NOMO-1 treated with DMSO at 0.1 percent for 48 hours (cell line): ENCODE data around the gene CYP4B1.
"Not testable (repeated sequence)": the region's sequence is repeated elsewhere in the genome, so short reads cannot be mapped to it uniquely, and the experiment has no call there.

Experiments used
- DNase-seq: peaks from one replicate; lab custom pipeline; 2025; ENCODE audit not compliant: unreplicated experiment; lab: John Stamatoyannopoulos, UW

CYP4B1 gene

GRCh38 chr1:46813858-46814396, 15.1 kb downstream of the CYP4B1 start:
- no peak for DNase-seq

GRCh38 chr1:46815133-46815532, 16.3 kb downstream of the CYP4B1 start:
- no peak for DNase-seq

- DNase-seq, result no peak
Observed at GRCh38 chr1:46816930-46817329, 18.1 kb downstream of the CYP4B1 start.

- DNase-seq, result no peak
Observed at GRCh38 chr1:46817814-46818213, 19.0 kb downstream of the CYP4B1 start.

- no peak for DNase-seq
Observed at GRCh38 chr1:46818591-46818990, 19.7 kb downstream of the CYP4B1 start.

- DNase-seq, result no peak
Observed at GRCh38 chr1:46819335-46819734, 20.5 kb downstream of the CYP4B1 start.

- no peak for DNase-seq
Observed at GRCh38 chr1:46820076-46820475, 21.2 kb downstream of the CYP4B1 start.

- no peak for DNase-seq
Observed at GRCh38 chr1:46820560-46821060, 21.8 kb downstream of the CYP4B1 start.

- DNase-seq, result no peak
Observed at GRCh38 chr1:46822248-46822826, 23.5 kb downstream of the CYP4B1 start.

GRCh38 chr1:46823151-46823550, 24.3 kb downstream of the CYP4B1 start:
- no peak for DNase-seq

GRCh38 chr1:46826892-46827291, 28.0 kb downstream of the CYP4B1 start:
- not testable (repeated sequence) for DNase-seq

GRCh38 chr1:46830665-46831322, 31.9 kb downstream of the CYP4B1 start:
- no peak for DNase-seq

GRCh38 chr1:46835469-46835868, 36.6 kb downstream of the CYP4B1 start:
- DNase-seq, result not testable (repeated sequence)

- DNase-seq, result not testable (repeated sequence)
Observed at GRCh38 chr1:46846386-46846785, 47.5 kb downstream of the CYP4B1 start.

- DNase-seq, result peak; percentile 0
Observed at GRCh38 chr1:46857660-46858065, 58.8 kb downstream of the CYP4B1 start.

- DNase-seq, result no peak
Observed at GRCh38 chr1:46862348-46862747, 63.5 kb downstream of the CYP4B1 start.
